ENCODE results near the gene NPPA. TPM values are rescaled to one million over a fixed set of nuclear protein-coding genes. Genes with fewer than 3 reads are reported as not detected.

Gene NPPA
- total RNA-seq (2021; ENCODE audit: unreplicated experiment) (not detected), Bru-seq, nascent RNA (not detected), BruChase-seq, experiment 1, labeled RNA remaining after a 6-hour chase (not detected), BruChase-seq, experiment 2, labeled RNA remaining after a 2-hour chase (not detected)
- 0.09 and 0.12 TPM in 2 replicates for polyA plus RNA-seq (2012)
- long read RNA-seq, partial matches to known transcripts: 0 of 2 reads
- long read RNA-seq, other reads (novel, unspliced or antisense): 2 of 2 reads

DNA sequence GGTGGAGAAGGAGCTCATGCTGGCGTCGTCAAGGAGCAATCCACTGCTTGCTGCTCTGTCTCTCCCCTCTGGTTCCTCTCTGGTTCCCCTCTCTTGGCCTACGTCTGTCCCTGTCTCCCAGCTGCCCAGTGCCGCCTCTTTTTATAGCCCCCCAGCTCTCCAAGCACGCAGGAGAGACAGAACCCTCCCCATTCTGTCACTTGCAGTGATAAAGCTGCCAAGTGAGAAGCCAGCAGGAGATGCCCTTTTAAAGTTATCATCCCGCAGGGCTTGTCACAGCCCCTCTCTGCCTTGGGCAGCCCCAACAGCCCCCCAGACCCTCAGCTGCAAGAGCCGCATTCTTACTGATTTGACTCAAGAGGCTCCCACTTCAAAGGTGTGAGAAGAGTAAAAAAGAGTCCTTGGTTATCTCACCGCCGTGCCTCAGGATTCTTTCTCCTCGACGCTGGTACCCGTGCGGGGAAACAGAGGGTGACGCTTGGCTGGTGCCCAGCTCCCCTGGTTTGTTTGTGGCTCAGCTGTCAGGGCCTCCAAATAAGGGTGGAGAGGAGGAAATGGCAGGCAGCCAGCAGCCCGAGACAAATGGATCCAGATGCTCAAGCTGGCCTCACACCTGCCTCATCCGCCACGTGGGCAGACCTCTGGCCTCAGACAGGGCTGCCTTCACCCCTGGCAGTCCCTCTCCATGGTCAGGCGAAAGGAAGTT is at the start of gene NPPA:
NPPA (minus strand) TSS at position 117 of the 706 bp plus-strand sequence; CDS start at position 18, 99 bp downstream.
- H3K4me3 ChIP-seq (replicated peaks in 1 of 2; ENCODE audit: low read depth in 1 of 2, low read length in 2 of 2): no peak within 1 kb of the TSS
- no peaks in the 10 kb centered on the region for H3K79me2 ChIP-seq (ENCODE audit: insufficient read depth, low read length)
- H4K20me1 ChIP-seq (ENCODE audit: insufficient read depth): no peaks in the 10 kb centered on the region
- no peaks in the 10 kb centered on the region for H3K9me3 ChIP-seq (ENCODE audit: control insufficient read depth in 1 of 2, insufficient read depth in 1 of 2, low read depth in 1 of 2, low read length in 2 of 2)
- 0 out of 4 replicates have a peak, but pooled peaks cover 0 to 3% of the 10 kb centered on the region in 2 experiments for H3K4me1 ChIP-seq (ENCODE audit: control insufficient read depth in 1 of 2, insufficient read depth in 2 of 2, low read length in 2 of 2)
- no TSS peak for BruUV-seq (replicated peaks)
- intact Hi-C loops (cut with micrococcal nuclease): no loop called here
- H3K27me3 ChIP-seq (ENCODE audit: insufficient read depth, low read length): peaks cover 9% of the 10 kb centered on the region; the same call in 1 of the 2 replicates
- H3K4me2 ChIP-seq (ENCODE audit: low read length): no peak within 1 kb of the TSS
- DNase-seq (ENCODE audit: low read depth, low spot score) (no peak), ATAC-seq (no peak)
- ChIA-PET POLR2A (interaction anchor here (0.7 to 1.8 kb wide), 2 partner anchors 60 to 62 kb away, joined by 3 to 4 read pairs; no protein-coding TSS in a partner anchor), CTCF (no interaction called here), RAD21 (ENCODE audit: low non-redundant PET in 1 of 2, low total read pairs in 2 of 2, uncharacterized antibody in 2 of 2, unreplicated experiment in 2 of 2) (no interaction called here)
- TF ChIP-seq ZFX (IDR thresholded peaks at IDR 0.05) (no peak), EZH2phosphoT487 (IDR thresholded peaks at IDR 0.05; ENCODE audit: borderline replicate concordance) (no peak), TCF7L2 (IDR thresholded peaks at IDR 0.05; ENCODE audit: borderline replicate concordance, extremely low read depth, insufficient read depth, insufficient read length) (no peak), POLR2AphosphoS5 (IDR thresholded peaks at IDR 0.05; ENCODE audit: low read depth, low read length) (no peak), ATF3 (IDR thresholded peaks at IDR 0.05) (no peak), SIN3A (IDR thresholded peaks at IDR 0.05; ENCODE audit: low read depth) (no peak), MAX (IDR thresholded peaks at IDR 0.05) (no peak), CBX3 (IDR thresholded peaks at IDR 0.05; ENCODE audit: low read depth) (no peak), RAD21 (IDR thresholded peaks at IDR 0.05; ENCODE audit: low read depth) (no peak), ELF1 (IDR thresholded peaks at IDR 0.05; ENCODE audit: borderline replicate concordance, low read depth) (no peak), CEBPB (IDR thresholded peaks at IDR 0.05; ENCODE audit: low read depth) (no peak), FOSL1 (IDR thresholded peaks at IDR 0.05; ENCODE audit: low read depth) (no peak), JUND (IDR thresholded peaks at IDR 0.05) (no peak), SP1 (IDR thresholded peaks at IDR 0.05; ENCODE audit: low read depth) (no peak)
- TF ChIP-seq, protein P1, sequence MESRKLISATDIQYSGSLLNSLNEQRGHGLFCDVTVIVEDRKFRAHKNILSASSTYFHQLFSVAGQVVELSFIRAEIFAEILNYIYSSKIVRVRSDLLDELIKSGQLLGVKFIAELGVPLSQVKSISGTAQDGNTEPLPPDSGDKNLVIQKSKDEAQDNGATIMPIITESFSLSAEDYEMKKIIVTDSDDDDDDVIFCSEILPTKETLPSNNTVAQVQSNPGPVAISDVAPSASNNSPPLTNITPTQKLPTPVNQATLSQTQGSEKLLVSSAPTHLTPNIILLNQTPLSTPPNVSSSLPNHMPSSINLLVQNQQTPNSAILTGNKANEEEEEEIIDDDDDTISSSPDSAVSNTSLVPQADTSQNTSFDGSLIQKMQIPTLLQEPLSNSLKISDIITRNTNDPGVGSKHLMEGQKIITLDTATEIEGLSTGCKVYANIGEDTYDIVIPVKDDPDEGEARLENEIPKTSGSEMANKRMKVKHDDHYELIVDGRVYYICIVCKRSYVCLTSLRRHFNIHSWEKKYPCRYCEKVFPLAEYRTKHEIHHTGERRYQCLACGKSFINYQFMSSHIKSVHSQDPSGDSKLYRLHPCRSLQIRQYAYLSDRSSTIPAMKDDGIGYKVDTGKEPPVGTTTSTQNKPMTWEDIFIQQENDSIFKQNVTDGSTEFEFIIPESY (IDR thresholded peaks at IDR 0.05; ENCODE audit: extremely low read depth, insufficient replicate concordance, low read length): no peak
- TF ChIP-seq, protein P2, sequence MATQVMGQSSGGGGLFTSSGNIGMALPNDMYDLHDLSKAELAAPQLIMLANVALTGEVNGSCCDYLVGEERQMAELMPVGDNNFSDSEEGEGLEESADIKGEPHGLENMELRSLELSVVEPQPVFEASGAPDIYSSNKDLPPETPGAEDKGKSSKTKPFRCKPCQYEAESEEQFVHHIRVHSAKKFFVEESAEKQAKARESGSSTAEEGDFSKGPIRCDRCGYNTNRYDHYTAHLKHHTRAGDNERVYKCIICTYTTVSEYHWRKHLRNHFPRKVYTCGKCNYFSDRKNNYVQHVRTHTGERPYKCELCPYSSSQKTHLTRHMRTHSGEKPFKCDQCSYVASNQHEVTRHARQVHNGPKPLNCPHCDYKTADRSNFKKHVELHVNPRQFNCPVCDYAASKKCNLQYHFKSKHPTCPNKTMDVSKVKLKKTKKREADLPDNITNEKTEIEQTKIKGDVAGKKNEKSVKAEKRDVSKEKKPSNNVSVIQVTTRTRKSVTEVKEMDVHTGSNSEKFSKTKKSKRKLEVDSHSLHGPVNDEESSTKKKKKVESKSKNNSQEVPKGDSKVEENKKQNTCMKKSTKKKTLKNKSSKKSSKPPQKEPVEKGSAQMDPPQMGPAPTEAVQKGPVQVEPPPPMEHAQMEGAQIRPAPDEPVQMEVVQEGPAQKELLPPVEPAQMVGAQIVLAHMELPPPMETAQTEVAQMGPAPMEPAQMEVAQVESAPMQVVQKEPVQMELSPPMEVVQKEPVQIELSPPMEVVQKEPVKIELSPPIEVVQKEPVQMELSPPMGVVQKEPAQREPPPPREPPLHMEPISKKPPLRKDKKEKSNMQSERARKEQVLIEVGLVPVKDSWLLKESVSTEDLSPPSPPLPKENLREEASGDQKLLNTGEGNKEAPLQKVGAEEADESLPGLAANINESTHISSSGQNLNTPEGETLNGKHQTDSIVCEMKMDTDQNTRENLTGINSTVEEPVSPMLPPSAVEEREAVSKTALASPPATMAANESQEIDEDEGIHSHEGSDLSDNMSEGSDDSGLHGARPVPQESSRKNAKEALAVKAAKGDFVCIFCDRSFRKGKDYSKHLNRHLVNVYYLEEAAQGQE (IDR thresholded peaks at IDR 0.05; ENCODE audit: low read depth): no peak
- TF ChIP-seq, protein P3, sequence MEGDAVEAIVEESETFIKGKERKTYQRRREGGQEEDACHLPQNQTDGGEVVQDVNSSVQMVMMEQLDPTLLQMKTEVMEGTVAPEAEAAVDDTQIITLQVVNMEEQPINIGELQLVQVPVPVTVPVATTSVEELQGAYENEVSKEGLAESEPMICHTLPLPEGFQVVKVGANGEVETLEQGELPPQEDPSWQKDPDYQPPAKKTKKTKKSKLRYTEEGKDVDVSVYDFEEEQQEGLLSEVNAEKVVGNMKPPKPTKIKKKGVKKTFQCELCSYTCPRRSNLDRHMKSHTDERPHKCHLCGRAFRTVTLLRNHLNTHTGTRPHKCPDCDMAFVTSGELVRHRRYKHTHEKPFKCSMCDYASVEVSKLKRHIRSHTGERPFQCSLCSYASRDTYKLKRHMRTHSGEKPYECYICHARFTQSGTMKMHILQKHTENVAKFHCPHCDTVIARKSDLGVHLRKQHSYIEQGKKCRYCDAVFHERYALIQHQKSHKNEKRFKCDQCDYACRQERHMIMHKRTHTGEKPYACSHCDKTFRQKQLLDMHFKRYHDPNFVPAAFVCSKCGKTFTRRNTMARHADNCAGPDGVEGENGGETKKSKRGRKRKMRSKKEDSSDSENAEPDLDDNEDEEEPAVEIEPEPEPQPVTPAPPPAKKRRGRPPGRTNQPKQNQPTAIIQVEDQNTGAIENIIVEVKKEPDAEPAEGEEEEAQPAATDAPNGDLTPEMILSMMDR (IDR thresholded peaks at IDR 0.05 in 2 of 3, conservative IDR thresholded peaks at IDR 0.05 in 1 of 3; ENCODE audit: borderline replicate concordance in 1 of 3, insufficient read depth in 1 of 3, low read depth in 2 of 3, low read length in 2 of 3): no peak
- H2AFZ ChIP-seq (ENCODE audit: low read depth, low read length, poor library complexity, severe bottlenecking): no peak within 1 kb of the TSS
- H3K9ac ChIP-seq (ENCODE audit: low read length): no peak within 1 kb of the TSS
- peaks cover 0 to 4% of the 10 kb centered on the region in 2 experiments; a peak in 1 of 4 replicates for H3K36me3 ChIP-seq (ENCODE audit: control insufficient read depth in 1 of 2, insufficient read depth in 2 of 2, low read length in 2 of 2)
- H3K27ac ChIP-seq (ENCODE audit: low read depth, low read length): no peak within 1 kb of the TSS
- H3K9me2 ChIP-seq (ENCODE audit: insufficient read depth): no peaks in the 10 kb centered on the region
